Chondrocyte (in vitro differentiated cells): ENCODE results near the gene TFAP2C. TPM values are rescaled to one million over a fixed set of nuclear protein-coding genes. Genes with fewer than 3 reads are reported as not detected.
A peak's percentile ranks its signal among the peaks of the same experiment; 100 is the strongest.

ENCODE experiments used
- DNase-seq: peaks from one replicate; pipeline ENCODE4 v3.0.0; 2021; ENCODE audit warnings: mixed read lengths, low spot score
- H3K27ac Mint-ChIP-seq: one replicate; pipeline ENCODE4 v1.8.0; 2021; ENCODE audit warnings: mild to moderate bottlenecking, moderate library complexity, mixed read lengths; ENCODE audit not compliant: unreplicated experiment
- H3K27me3 Mint-ChIP-seq: 2 replicates; pipeline ENCODE4 v1.8.0; 2021; ENCODE audit warnings: low read depth, mixed read lengths
- H3K36me3 Mint-ChIP-seq: 2 replicates; pipeline ENCODE4 v1.8.0; 2021; ENCODE audit warnings: low read depth, mixed read lengths
- H3K4me1 Mint-ChIP-seq: 2 replicates; pipeline ENCODE4 v1.8.0; 2021; ENCODE audit warnings: low read depth, mild to moderate bottlenecking, mixed read lengths
- H3K4me3 Mint-ChIP-seq: one replicate; pipeline ENCODE4 v1.8.0; 2021; ENCODE audit warnings: mild to moderate bottlenecking, moderate library complexity, mixed read lengths; ENCODE audit not compliant: unreplicated experiment
- H3K9me3 Mint-ChIP-seq: 2 replicates; pipeline ENCODE4 v1.8.0; 2021; ENCODE audit warnings: low read depth, mixed read lengths
- total RNA-seq: library from RNA; stranded (reverse); gene quantifications from 3 replicates; pipeline ENCODE4 v1.2.1, GENCODE V29; 2021
- TF ChIP-seq, protein P1 (sequence below): fragments of 200-600 bp; sonication (generic); IDR thresholded peaks from 2 replicates; pipeline ENCODE4 v1.5.0; 2021; ENCODE audit warnings: antibody characterized with exemption, mild to moderate bottlenecking, moderate library complexity

TFAP2C gene
- total RNA-seq, 1 donor from 2014 or later = 4.8 TPM

DNA sequence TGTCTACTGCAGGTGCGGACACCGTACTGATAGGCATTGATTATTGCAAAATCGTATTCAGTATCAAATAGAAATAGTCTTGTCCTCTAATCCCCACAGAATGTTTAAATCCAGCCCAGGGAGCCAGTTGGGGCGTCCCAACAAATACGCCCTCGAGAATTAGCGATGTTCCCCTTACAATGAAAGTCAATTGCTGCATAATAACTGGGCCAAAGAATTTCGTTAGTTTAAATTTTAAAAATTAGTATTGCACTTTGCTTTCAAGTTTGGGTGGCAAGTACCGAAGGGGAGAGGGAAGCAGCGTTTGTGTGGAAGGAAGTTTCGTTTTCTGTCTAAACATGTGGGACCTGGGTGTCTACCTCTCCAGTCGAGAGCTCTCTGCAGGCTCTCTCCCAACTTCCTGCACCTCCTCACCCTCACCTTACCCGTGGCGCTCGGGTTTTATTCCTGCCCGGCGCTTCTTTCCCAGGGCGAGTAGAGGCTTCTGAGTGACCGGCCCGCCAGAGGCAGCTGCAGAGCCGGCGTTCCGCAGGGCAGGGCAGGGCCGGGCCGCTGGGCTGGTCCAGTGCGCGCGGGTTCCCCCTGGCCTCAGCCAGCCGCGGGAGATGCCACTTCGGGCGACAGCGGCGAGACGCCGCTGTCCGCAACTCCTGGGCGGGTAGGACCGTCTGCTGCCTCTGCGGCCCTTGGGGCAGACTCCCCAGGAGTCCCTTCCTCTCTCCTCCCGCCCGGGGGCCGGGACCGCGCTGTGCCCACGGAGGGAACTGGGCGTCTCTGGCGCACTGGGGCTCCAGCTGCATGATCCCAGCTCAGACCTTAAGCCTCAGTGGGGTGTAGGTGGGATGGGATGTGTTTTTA is 862 bp upstream of the TFAP2C start:
- no peak for DNase-seq
- Mint-ChIP-seq H3K4me3 (peak overlapping the region; percentile 84), H3K27me3 (peaks cover 23% of the 10 kb centered on the region)

DNA sequence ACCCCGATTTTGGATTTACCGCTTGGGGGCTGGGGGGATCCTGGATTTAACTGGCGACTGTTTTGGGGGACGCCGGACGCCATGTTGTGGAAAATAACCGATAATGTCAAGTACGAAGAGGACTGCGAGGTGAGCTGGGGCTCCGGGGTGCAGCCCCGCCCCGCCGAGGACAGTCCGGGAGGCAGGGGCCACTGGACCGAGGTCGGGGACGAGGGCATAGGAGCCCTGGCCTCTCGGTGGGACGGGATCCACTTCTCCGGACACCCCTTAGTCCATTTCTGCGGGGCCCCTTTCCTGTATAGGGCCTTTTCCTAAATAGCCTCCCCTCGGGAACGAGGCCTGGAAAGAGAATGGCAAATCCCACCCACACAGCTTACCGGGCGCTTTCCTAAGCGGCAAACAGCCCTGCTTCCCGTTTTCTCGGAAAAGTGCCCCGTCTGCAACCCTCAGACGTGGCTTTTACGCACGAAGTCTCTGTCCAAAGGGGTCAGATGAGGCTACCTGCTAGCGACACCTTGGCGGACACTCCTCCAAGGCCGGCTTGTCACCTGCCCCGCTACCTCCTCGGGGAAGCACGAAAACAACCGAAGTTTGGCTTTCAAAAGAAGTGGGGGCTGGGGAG is 469 bp downstream of the TFAP2C start:
- Mint-ChIP-seq H3K27me3 (peaks cover 23% of the 10 kb centered on the region), H3K27ac (peak overlapping the region; percentile 78)

More for the DNA sequence above, 862 bp upstream of the TFAP2C start:
- Mint-ChIP-seq H3K9me3 (no peaks in the 10 kb centered on the region), H3K4me1 (peaks cover 35% of the 10 kb centered on the region), H3K27ac (no peak overlapping the region), H3K36me3 (peaks cover 3% of the 10 kb centered on the region)
- TF ChIP-seq, protein P1, sequence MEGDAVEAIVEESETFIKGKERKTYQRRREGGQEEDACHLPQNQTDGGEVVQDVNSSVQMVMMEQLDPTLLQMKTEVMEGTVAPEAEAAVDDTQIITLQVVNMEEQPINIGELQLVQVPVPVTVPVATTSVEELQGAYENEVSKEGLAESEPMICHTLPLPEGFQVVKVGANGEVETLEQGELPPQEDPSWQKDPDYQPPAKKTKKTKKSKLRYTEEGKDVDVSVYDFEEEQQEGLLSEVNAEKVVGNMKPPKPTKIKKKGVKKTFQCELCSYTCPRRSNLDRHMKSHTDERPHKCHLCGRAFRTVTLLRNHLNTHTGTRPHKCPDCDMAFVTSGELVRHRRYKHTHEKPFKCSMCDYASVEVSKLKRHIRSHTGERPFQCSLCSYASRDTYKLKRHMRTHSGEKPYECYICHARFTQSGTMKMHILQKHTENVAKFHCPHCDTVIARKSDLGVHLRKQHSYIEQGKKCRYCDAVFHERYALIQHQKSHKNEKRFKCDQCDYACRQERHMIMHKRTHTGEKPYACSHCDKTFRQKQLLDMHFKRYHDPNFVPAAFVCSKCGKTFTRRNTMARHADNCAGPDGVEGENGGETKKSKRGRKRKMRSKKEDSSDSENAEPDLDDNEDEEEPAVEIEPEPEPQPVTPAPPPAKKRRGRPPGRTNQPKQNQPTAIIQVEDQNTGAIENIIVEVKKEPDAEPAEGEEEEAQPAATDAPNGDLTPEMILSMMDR = peak; percentile 21

GRCh38 chr20:56630086-56630493 is 984 bp downstream of the TFAP2C start:
- Mint-ChIP-seq H3K27ac (peak overlapping the region; percentile 78), H3K4me3 (peak overlapping the region; percentile 84), H3K27me3 (peaks cover 23% of the 10 kb centered on the region), H3K36me3 (peaks cover 7% of the 10 kb centered on the region), H3K9me3 (no peaks in the 10 kb centered on the region), H3K4me1 (peaks cover 53% of the 10 kb centered on the region)
- TF ChIP-seq, protein P1 = peak; percentile 98
- peak; percentile 94 for DNase-seq

More for the DNA sequence above, 469 bp downstream of the TFAP2C start:
- H3K9me3 Mint-ChIP-seq = no peaks in the 10 kb centered on the region
- TF ChIP-seq, protein P1 = no peak
- DNase-seq = no peak
- H3K4me1 Mint-ChIP-seq = peaks cover 48% of the 10 kb centered on the region
- H3K36me3 Mint-ChIP-seq = peaks cover 7% of the 10 kb centered on the region
- H3K4me3 Mint-ChIP-seq = peak overlapping the region; percentile 84

- H3K4me3 Mint-ChIP-seq = peak overlapping the region; percentile 84
- peaks cover 21% of the 10 kb centered on the region for H3K27me3 Mint-ChIP-seq
- DNase-seq = no peak
- no peaks in the 10 kb centered on the region for H3K9me3 Mint-ChIP-seq
- H3K4me1 Mint-ChIP-seq = peaks cover 53% of the 10 kb centered on the region
- TF ChIP-seq, protein P1 = peak; percentile 21
- H3K27ac Mint-ChIP-seq = no peak overlapping the region
- peaks cover 7% of the 10 kb centered on the region for H3K36me3 Mint-ChIP-seq
These were observed 1.6 kb downstream of the TFAP2C start for GRCh38 chr20:56630506-56631317.
